Measurements from ENCODE around the gene SPDYE1. TPM values are rescaled to one million over a fixed set of nuclear protein-coding genes. Genes with fewer than 3 reads are reported as not detected.

SPDYE1 gene
- total and polyA plus RNA-seq, 9 donors = 0.18 to 2.0 (median 0.60) TPM; not detected in 1

DNA sequence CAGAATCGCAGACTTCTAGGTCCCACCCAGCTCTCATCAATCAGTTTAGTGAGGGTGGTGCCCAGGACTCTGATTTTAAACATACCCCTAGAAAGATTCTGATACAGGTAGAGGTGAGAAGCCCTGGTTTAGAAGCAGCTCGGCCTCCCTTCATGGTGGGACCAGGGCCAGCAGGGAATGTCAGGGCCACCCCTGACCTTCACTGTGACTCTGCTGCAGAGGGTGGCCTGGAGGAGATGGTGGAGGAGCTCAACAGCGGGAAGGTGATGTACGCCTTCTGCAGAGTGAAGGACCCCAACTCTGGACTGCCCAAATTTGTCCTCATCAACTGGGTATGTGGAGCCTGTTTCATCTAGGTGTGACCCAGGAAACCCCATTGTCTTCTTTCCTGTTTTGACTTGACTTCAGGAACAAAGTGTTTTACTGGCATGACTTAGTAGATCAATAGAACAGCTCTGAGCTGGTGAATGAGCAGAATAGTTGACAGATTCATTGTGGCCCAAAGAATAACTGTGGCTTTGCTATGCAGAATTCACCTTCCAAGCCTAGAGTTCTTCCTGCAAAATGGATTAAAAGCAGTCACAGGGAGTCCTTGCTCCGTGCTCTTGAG lies 54.0 kb downstream of the SPDYE1 start:
- Histone ChIP-seq H3K9me3 (replicated peaks; ENCODE audit: control insufficient read depth, low read depth, low read length) (no peaks in the 10 kb centered on the region), H3K36me3 (ENCODE audit: control insufficient read depth, insufficient read depth, low read length) (peaks cover 60% of the 10 kb centered on the region)

DNA sequence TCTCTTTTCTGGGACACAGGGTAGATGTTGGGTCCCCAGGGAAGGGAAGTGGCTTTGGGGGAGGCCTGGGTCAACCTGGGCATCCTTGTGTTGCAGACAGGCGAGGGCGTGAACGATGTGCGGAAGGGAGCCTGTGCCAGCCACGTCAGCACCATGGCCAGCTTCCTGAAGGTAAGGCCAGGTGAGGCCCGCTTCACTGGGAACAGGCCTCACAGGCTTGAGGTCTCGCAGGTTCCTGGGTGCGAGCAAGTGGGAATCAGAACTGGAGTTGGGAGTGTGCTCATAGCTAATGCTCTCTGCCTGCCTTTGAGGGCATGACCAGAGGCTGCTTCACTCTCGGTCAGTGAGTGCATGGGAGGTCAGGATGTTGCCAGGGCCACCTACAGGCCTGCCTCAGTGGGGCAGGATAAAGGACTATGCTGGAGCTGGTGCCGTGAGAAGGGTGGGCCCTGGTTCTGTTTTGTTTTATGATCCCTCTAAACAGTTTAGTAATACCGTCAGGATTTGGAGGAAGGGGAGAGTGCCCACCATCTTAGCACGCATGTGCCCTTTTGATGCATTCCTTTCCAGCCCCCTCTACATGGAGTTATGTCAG lies 55.2 kb downstream of the SPDYE1 start:
- Histone ChIP-seq H3K9me3 (replicated peaks; ENCODE audit: control insufficient read depth, low read depth, low read length) (no peaks in the 10 kb centered on the region), H3K27ac (ENCODE audit: low read length) (no peak overlapping the region), H3K36me3 (ENCODE audit: control insufficient read depth, insufficient read depth, low read length) (peaks cover 64% of the 10 kb centered on the region), H3K4me1 (ENCODE audit: control insufficient read depth, insufficient read depth, low read length) (no peaks in the 10 kb centered on the region), H3K4me3 (ENCODE audit: low read length) (no peak overlapping the region), H3K27me3 (ENCODE audit: control insufficient read depth, insufficient read depth, low read length) (no peaks in the 10 kb centered on the region)
- DNase-seq = no peak
- WGBS (ENCODE audit: insufficient coverage) = 94% methylated on average over 10 of the region's 12 CpGs

More for the DNA sequence above, 54.0 kb downstream of the SPDYE1 start:
- 90% methylated on average over 3 of the region's 5 CpGs for WGBS (ENCODE audit: insufficient coverage)
- no peak overlapping the region for H3K4me3 ChIP-seq (ENCODE audit: low read length)
- no peak for DNase-seq
- no peaks in the 10 kb centered on the region for H3K27me3 ChIP-seq (ENCODE audit: control insufficient read depth, insufficient read depth, low read length)
- no peaks in the 10 kb centered on the region for H3K4me1 ChIP-seq (ENCODE audit: control insufficient read depth, insufficient read depth, low read length)
- H3K27ac ChIP-seq (ENCODE audit: low read length) = no peak overlapping the region

DNA sequence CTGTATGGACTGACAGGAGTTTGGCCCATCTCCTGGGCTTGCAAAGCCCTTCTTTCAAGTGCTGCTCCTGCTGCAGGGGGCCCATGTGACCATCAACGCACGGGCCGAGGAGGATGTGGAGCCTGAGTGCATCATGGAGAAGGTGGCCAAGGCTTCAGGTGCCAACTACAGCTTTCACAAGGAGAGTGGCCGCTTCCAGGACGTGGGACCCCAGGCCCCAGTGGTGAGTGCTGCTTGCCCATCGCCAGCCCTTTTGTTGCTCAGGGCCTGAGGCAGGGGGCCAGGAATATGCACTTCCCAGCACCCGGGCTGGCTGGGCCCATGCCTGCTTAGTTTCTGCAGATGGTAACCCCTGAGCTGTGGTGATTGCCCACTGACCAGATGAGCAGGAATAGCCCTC lies 59.0 kb downstream of the SPDYE1 start:
- WGBS (ENCODE audit: insufficient coverage) = 92% methylated on average over 7 of the region's 7 CpGs
- H3K4me3 ChIP-seq (ENCODE audit: low read length) = no peak overlapping the region
- H3K4me1 ChIP-seq (ENCODE audit: control insufficient read depth, insufficient read depth, low read length) = no peaks in the 10 kb centered on the region
- H3K27ac ChIP-seq (ENCODE audit: low read length) = no peak overlapping the region
- peaks cover 74% of the 10 kb centered on the region for H3K36me3 ChIP-seq (ENCODE audit: control insufficient read depth, insufficient read depth, low read length)
- no peaks in the 10 kb centered on the region for H3K27me3 ChIP-seq (ENCODE audit: control insufficient read depth, insufficient read depth, low read length)
- no peaks in the 10 kb centered on the region for H3K9me3 ChIP-seq (replicated peaks; ENCODE audit: control insufficient read depth, low read depth, low read length)
- no peak for DNase-seq

DNA sequence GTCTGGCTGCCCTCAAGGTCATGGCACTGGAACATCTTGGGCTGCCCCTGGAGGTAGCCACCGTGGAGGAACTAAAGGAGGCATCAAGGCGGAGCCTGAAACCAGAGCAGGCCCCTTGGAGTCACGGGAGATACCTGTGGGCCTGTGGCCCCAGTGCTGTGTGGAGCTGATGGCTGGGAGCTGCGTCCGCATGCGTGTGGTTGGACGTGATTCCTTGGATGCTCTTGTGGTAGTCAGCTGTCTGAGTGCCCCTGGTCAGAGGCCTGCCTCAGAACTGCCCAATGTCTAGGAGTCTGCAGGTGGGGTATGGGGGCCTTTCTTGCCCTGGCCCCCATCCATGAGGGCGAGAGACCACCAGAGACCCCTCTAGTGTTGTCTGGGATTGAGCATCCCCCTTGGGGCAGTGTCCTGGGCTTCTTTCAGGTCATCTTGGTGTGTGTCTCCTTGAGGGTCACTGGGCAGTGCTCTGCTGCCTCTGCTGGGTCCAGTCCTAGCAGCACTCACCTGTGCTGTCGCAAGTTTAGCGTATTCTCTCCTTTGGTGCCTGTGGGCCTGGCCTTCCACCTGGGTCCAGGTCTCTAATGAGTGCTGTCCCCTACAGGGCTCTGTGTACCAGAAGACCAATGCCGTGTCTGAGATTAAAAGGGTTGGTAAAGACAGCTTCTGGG lies 59.6 kb downstream of the SPDYE1 start:
- no peaks in the 10 kb centered on the region for H3K9me3 ChIP-seq (replicated peaks; ENCODE audit: control insufficient read depth, low read depth, low read length)
- H3K4me1 ChIP-seq (ENCODE audit: control insufficient read depth, insufficient read depth, low read length) = peaks cover 5% of the 10 kb centered on the region
- DNase-seq = no peak
- 91% methylated on average over 9 of the region's 11 CpGs for WGBS (ENCODE audit: insufficient coverage)
- H3K36me3 ChIP-seq (ENCODE audit: control insufficient read depth, insufficient read depth, low read length) = peaks cover 77% of the 10 kb centered on the region
- no peaks in the 10 kb centered on the region for H3K27me3 ChIP-seq (ENCODE audit: control insufficient read depth, insufficient read depth, low read length)
- no peak overlapping the region for H3K4me3 ChIP-seq (ENCODE audit: low read length)
- no peak overlapping the region for H3K27ac ChIP-seq (ENCODE audit: low read length)

DNA sequence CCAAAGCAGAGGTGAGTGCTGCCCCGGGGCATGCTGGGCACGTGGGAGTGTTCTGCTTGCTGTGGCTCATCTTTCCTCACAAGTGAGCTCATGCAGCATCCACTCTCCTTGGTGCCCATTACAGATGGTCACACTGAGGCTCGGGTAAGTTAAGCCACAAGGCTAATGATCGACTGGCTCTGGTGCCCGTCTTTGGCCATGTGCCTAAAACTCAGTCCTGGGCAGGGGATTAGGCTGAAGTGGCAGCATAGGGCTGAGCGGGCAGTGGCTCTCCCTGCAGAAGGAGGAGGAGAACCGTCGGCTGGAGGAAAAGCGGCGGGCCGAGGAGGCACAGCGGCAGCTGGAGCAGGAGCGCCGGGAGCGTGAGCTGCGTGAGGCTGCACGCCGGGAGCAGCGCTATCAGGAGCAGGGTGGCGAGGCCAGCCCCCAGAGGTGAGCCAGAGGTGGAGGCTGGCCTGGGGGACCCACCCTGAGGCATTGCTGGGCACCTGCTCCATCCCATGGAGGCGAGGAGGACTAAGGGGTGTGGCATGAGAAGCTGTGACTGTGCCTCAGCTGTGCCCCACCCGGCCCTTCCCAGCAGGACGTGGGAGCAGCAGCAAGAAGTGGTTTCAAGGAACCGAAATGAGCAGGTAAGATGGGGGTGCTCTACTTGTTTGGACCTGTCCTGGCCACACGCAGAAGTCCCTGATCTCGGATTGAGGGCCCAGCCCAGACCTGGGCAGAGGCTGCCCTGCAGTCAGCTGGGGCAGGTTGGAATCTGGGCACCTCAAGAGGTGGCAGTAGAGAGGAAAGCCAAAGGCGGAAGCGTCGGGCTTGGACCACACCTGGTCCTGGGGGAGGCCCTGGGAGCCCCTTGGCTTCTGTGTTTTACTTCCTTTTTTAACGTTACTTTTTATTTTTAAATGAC lies 60.4 kb downstream of the SPDYE1 start:
- Histone ChIP-seq H3K4me1 (ENCODE audit: control insufficient read depth, insufficient read depth, low read length) (peaks cover 10% of the 10 kb centered on the region), H3K9me3 (replicated peaks; ENCODE audit: control insufficient read depth, low read depth, low read length) (no peaks in the 10 kb centered on the region), H3K27me3 (ENCODE audit: control insufficient read depth, insufficient read depth, low read length) (no peaks in the 10 kb centered on the region), H3K27ac (ENCODE audit: low read length) (no peak overlapping the region), H3K4me3 (ENCODE audit: low read length) (no peak overlapping the region), H3K36me3 (ENCODE audit: control insufficient read depth, insufficient read depth, low read length) (peaks cover 78% of the 10 kb centered on the region)
- no peak for DNase-seq
- WGBS (ENCODE audit: insufficient coverage) = 94% methylated on average over 21 of the region's 30 CpGs

DNA sequence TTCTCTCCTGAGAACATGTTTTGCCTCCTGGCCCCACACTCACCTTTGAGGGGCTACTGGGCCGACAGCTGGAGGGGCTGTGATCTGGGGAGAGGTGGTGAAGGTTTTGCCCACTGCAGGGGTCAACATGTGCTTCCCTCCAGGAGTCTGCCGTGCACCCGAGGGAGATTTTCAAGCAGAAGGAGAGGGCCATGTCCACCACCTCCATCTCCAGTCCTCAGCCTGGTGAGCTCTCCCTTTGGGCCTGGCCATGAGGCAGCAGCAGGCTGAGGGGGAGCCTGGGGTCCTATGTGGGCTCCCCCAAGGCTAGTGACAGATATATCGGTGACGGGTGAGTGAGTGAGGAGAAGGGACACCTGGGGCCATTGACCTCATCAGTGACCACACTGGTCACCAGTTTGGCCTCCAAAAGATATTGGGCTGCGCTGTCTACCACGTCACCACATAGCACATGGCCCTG lies 61.1 kb downstream of the SPDYE1 start:
- H3K27me3 ChIP-seq (ENCODE audit: control insufficient read depth, insufficient read depth, low read length) = peaks cover 2% of the 10 kb centered on the region
- peaks cover 12% of the 10 kb centered on the region for H3K4me1 ChIP-seq (ENCODE audit: control insufficient read depth, insufficient read depth, low read length)
- no peak overlapping the region for H3K4me3 ChIP-seq (ENCODE audit: low read length)
- no peak for DNase-seq
- H3K9me3 ChIP-seq (replicated peaks; ENCODE audit: control insufficient read depth, low read depth, low read length) = no peaks in the 10 kb centered on the region
- WGBS (ENCODE audit: insufficient coverage) = 100% methylated on average over 3 of the region's 7 CpGs
- no peak overlapping the region for H3K27ac ChIP-seq (ENCODE audit: low read length)
- H3K36me3 ChIP-seq (ENCODE audit: control insufficient read depth, insufficient read depth, low read length) = peaks cover 76% of the 10 kb centered on the region

DNA sequence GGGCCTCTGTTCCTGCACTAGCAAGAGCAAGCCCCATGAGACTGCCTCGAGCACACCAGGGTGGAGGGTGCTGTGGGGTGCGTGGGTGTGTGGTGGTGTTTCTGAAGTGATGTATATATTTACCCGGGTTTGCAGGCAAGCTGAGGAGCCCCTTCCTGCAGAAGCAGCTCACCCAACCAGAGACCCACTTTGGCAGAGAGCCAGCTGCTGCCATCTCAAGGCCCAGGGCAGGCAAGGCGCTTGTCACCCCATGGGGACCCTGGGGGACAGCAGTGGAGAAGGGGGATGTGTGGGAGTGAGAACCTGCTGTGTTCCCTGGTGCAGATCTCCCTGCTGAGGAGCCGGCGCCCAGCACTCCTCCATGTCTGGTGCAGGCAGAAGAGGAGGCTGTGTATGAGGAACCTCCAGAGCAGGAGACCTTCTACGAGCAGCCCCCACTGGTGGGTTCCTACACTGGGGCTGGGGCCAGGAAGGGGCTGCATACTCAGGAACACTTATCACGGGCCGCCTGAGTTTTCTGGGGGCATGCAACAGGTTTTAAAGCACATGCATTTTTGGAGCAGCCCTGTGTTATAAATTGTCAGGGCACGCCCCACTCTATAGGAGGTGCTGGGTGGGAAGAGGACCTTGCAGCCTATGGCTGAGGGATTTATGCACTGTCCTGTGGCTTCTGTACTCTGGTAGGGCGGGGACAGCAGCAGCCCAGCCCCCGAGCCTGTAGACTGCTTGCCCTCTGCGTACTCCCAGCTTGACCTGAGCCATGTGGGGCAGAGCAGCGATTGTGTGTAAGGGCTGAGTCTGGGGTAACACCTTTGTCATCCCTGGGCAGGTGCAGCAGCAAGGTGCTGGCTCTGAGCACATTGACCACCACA lies 61.8 kb downstream of the SPDYE1 start:
- no peak for DNase-seq
- Histone ChIP-seq H3K4me3 (ENCODE audit: low read length) (no peak overlapping the region), H3K36me3 (ENCODE audit: control insufficient read depth, insufficient read depth, low read length) (peaks cover 76% of the 10 kb centered on the region), H3K27me3 (ENCODE audit: control insufficient read depth, insufficient read depth, low read length) (peaks cover 7% of the 10 kb centered on the region), H3K27ac (ENCODE audit: low read length) (no peak overlapping the region), H3K9me3 (replicated peaks; ENCODE audit: control insufficient read depth, low read depth, low read length) (no peaks in the 10 kb centered on the region), H3K4me1 (ENCODE audit: control insufficient read depth, insufficient read depth, low read length) (peaks cover 14% of the 10 kb centered on the region)
- WGBS (ENCODE audit: insufficient coverage) = 95% methylated on average over 10 of the region's 14 CpGs

Data from muscle of leg (tissue), 11 donors.